ENCODE results near the gene PSMG4.

Gene PSMG4

GRCh38 chr6:3312604-3313231, 54.0 kb downstream of the PSMG4 start:
- DNase-seq (ENCODE audit: low read depth) = no peak
- TF ChIP-seq CTCF (IDR thresholded peaks at IDR 0.05; ENCODE audit: low read depth, low read length, missing control alignments) = no peak
- no peak overlapping the region for H3K4me3 ChIP-seq (ENCODE audit: low read depth, low read length)

GRCh38 chr6:3314176-3314575, 55.4 kb downstream of the PSMG4 start:
- no peak overlapping the region for H3K4me3 ChIP-seq (ENCODE audit: low read depth, low read length)
- no peak for TF ChIP-seq CTCF (IDR thresholded peaks at IDR 0.05; ENCODE audit: low read depth, low read length, missing control alignments)
- no peak for DNase-seq (ENCODE audit: low read depth)

- TF ChIP-seq CTCF (IDR thresholded peaks at IDR 0.05; ENCODE audit: low read depth, low read length, missing control alignments) = no peak
- DNase-seq (ENCODE audit: low read depth) = no peak
Observed at GRCh38 chr6:3314621-3315467, 56.1 kb downstream of the PSMG4 start.

GRCh38 chr6:3315841-3316240, 57.1 kb downstream of the PSMG4 start:
- no peak for TF ChIP-seq CTCF (IDR thresholded peaks at IDR 0.05; ENCODE audit: low read depth, low read length, missing control alignments)
- no peak for DNase-seq (ENCODE audit: low read depth)
- H3K4me3 ChIP-seq (ENCODE audit: low read depth, low read length) = no peak overlapping the region

More at GRCh38 chr6:3314621-3315467, 56.1 kb downstream of the PSMG4 start:
- H3K4me3 ChIP-seq (ENCODE audit: low read depth, low read length) = no peak overlapping the region

- H3K4me3 ChIP-seq (ENCODE audit: low read depth, low read length) = no peak overlapping the region
- no peak for TF ChIP-seq CTCF (IDR thresholded peaks at IDR 0.05; ENCODE audit: low read depth, low read length, missing control alignments)
- DNase-seq (ENCODE audit: low read depth) = no peak
Observed at GRCh38 chr6:3316331-3316730, 57.6 kb downstream of the PSMG4 start.

- no peak overlapping the region for H3K4me3 ChIP-seq (ENCODE audit: low read depth, low read length)
- no peak for TF ChIP-seq CTCF (IDR thresholded peaks at IDR 0.05; ENCODE audit: low read depth, low read length, missing control alignments)
- DNase-seq (ENCODE audit: low read depth) = no peak
Observed at GRCh38 chr6:3316818-3317217, 58.1 kb downstream of the PSMG4 start.

All from GM12864 (cell line).